ENCODE results near the gene NAV3.

- TF ChIP-seq EZH2 (IDR thresholded peaks at IDR 0.05; ENCODE audit: borderline replicate concordance, insufficient read depth, low read depth, low read length, poor library complexity, severe bottlenecking) (no peak), CTCF (IDR thresholded peaks at IDR 0.05) (no peak)
Measured at GRCh38 chr12:77943466-77943865, 112.8 kb downstream of the NAV3 start.
